Endothelial cell of umbilical vein (primary cell): ENCODE results near the gene NCOA6. TPM values are rescaled to one million over a fixed set of nuclear protein-coding genes. Genes with fewer than 3 reads are reported as not detected.

Experiments
- BruUV-seq: library from RNA; stranded (reverse); fragments of 400-500 nt; replicated peaks from 2 replicates; lab custom pipeline; 2021; lab: Mats Ljungman, UMichigan
- CTCF ChIA-PET: fragments of 300-600, 350-600 bp; sonication (Branson Sonifier 250); formaldehyde crosslinking; loops from one replicate; lab custom pipeline; 2021; ENCODE audit warnings: antibody characterized with exemption, inconsistent platforms; lab: Charles Lee
- POLR2A ChIA-PET: fragments of 300-600, 350-600 bp; sonication (Branson Sonifier 250); formaldehyde crosslinking; loops from one replicate; lab custom pipeline; 2021; ENCODE audit warnings: antibody characterized with exemption, inconsistent platforms; lab: Charles Lee
- DNase-seq: peaks from one replicate; pipeline ENCODE4 v3.0.0-alpha.2; 2011; ENCODE audit warnings: low read depth, low spot score
- FAIRE-seq: peaks from 2 replicates; lab custom pipeline; 2011; peaks lifted over from hg19 to GRCh38; lab: Jason Lieb, UNC
- H2AFZ ChIP-seq: 2 replicates; pipeline ENCODE4 v1.6.0; 2012; ENCODE audit warnings: low read depth, low read length, control low read depth, inconsistent platforms
- H3K27ac ChIP-seq: 2 replicates; pipeline ENCODE4 v1.5.1; 2011; ENCODE audit warnings: low read depth, mild to moderate bottlenecking, control low read depth, low read length, moderate library complexity; ENCODE audit not compliant: insufficient read depth
- H3K27me3 ChIP-seq, 2 experiments: 2 replicates each; pipeline versions ENCODE4 v1.6.0 to v1.6.1; 2011; ENCODE audit warnings: low read length in 2 of 2, mixed read lengths in 1 of 2; ENCODE audit not compliant: control insufficient read depth in 2 of 2, insufficient read depth in 2 of 2
- H3K36me3 ChIP-seq, 2 experiments: 2 replicates in 1 of 2; 3 replicates in 1 of 2; pipeline ENCODE4 v1.5.1; 2011; ENCODE audit warnings: low read length in 2 of 2, mild to moderate bottlenecking in 1 of 2, moderate library complexity in 1 of 2; ENCODE audit not compliant: control insufficient read depth in 2 of 2, insufficient read depth in 2 of 2; ENCODE audit errors: extremely low read depth in 1 of 2
- H3K4me1 ChIP-seq: 3 replicates; pipeline ENCODE4 v1.5.1; 2011; ENCODE audit warnings: mild to moderate bottlenecking, low read length; ENCODE audit not compliant: control insufficient read depth, insufficient read depth; ENCODE audit errors: extremely low read depth
- H3K4me2 ChIP-seq: 2 replicates; pipeline ENCODE4 v1.6.1; 2011; ENCODE audit warnings: low read length, control low read depth, mixed read lengths; ENCODE audit not compliant: insufficient read depth
- H3K4me3 ChIP-seq, 3 experiments: fragments of 200-600 bp in 1 of 3; sonication (generic), shearing (Covaris generic) in 1 of 3; replicated peaks in 1 of 3; 2 replicates each; pipeline ENCODE4 v1.5.1; 2011 to 2016; ENCODE audit warnings: control low read depth in 3 of 3, low read length in 3 of 3, mild to moderate bottlenecking in 2 of 3, inconsistent platforms in 1 of 3, low read depth in 1 of 3, moderate library complexity in 1 of 3; ENCODE audit not compliant: insufficient read depth in 1 of 3
- H3K79me2 ChIP-seq: 2 replicates; pipeline ENCODE4 v1.6.0; 2012; ENCODE audit warnings: low read length, inconsistent platforms; ENCODE audit not compliant: control insufficient read depth, insufficient read depth
- H3K9ac ChIP-seq: replicated peaks from 2 replicates; pipeline ENCODE3; 2011; ENCODE audit warnings: low read length, control low read depth; ENCODE audit not compliant: insufficient read depth; ENCODE audit errors: extremely low read depth
- H3K9me1 ChIP-seq: replicated peaks from 3 replicates; pipeline ENCODE4 v1.6.0; 2011; ENCODE audit warnings: mild to moderate bottlenecking, low read length; ENCODE audit not compliant: control insufficient read depth, insufficient read depth; ENCODE audit errors: extremely low read depth
- H3K9me3 ChIP-seq: replicated peaks from 2 replicates; pipeline ENCODE4 v1.5.1; 2012; ENCODE audit warnings: low read length, inconsistent platforms; ENCODE audit not compliant: control insufficient read depth, insufficient read depth
- H4K20me1 ChIP-seq: replicated peaks from 2 replicates; pipeline ENCODE3; 2011; ENCODE audit warnings: mild to moderate bottlenecking, low read length; ENCODE audit not compliant: control insufficient read depth, insufficient read depth; ENCODE audit errors: extremely low read depth
- CTCF ChIP-seq, 2 donors: IDR thresholded peaks; 1 replicate in 1 of 2; 2 replicates in 1 of 2; pipeline ENCODE4 v1.5.1; 2011; ENCODE audit warnings: low read length in 2 of 2, mild to moderate bottlenecking in 2 of 2, moderate library complexity in 2 of 2, control low read depth in 1 of 2, inconsistent platforms in 1 of 2, low read depth in 1 of 2; ENCODE audit not compliant: insufficient read depth in 1 of 2; ENCODE audit errors: extremely low read depth in 1 of 2
- EZH2 ChIP-seq: IDR thresholded peaks from 2 replicates; pipeline ENCODE4 v1.6.1; 2012; ENCODE audit warnings: borderline replicate concordance, low read depth, mild to moderate bottlenecking, moderate library complexity, low read length, inconsistent platforms; ENCODE audit not compliant: severe bottlenecking
- FOS ChIP-seq: IDR thresholded peaks from 2 replicates; pipeline ENCODE4 v1.6.1; 2011; ENCODE audit warnings: mild to moderate bottlenecking, low read length, moderate library complexity, borderline replicate concordance; ENCODE audit not compliant: insufficient read depth
- GATA2 ChIP-seq: IDR thresholded peaks from 2 replicates; pipeline ENCODE4 v1.7.0; 2011; ENCODE audit warnings: low read depth, mild to moderate bottlenecking, moderate library complexity, mixed read lengths, low read length; ENCODE audit not compliant: insufficient read length, insufficient read depth
- JUN ChIP-seq: IDR thresholded peaks from 2 replicates; pipeline ENCODE4 v1.6.1; 2011; ENCODE audit warnings: borderline replicate concordance, low read depth; ENCODE audit not compliant: insufficient read length, insufficient read depth
- MAX ChIP-seq: IDR thresholded peaks from 2 replicates; pipeline ENCODE4 v1.6.1; 2011; ENCODE audit not compliant: insufficient read depth, insufficient read length
- MYC ChIP-seq: IDR thresholded peaks from one replicate; pipeline ENCODE4 v1.6.1; 2011; ENCODE audit warnings: mild to moderate bottlenecking, low read depth, low read length
- POLR2A ChIP-seq: IDR thresholded peaks from 2 replicates; pipeline ENCODE4 v1.6.1; 2012; ENCODE audit warnings: low read depth, mild to moderate bottlenecking, control low read depth, low read length
- POLR2AphosphoS5 ChIP-seq: IDR thresholded peaks from 2 replicates; pipeline ENCODE4 v1.6.1; 2012; ENCODE audit warnings: low read depth, mild to moderate bottlenecking, control low read depth, low read length, moderate library complexity; ENCODE audit not compliant: insufficient read depth
- dilution Hi-C: fragments of 300-500 bp; cut with MboI; formaldehyde crosslinking; loops from one replicate; pipeline ENCODE4 v1.15.0; 2019; ENCODE audit warnings: low sequenced_read_pairs; ENCODE audit not compliant: extremely low pct_ligation_motif_present
- intact Hi-C: fragments of 100-400 bp; cut with micrococcal nuclease; formaldehyde crosslinking; loops from one replicate; pipeline ENCODE4 v1.10.0; 2022
- polyA plus RNA-seq, 4 experiments: library from polyadenylated mRNA; depleted of rRNA in 3 of 4; stranded (reverse) in 3 of 4; unstranded in 1 of 4; fragments of >200 nt; gene quantifications; 2 replicates each; pipeline versions ENCODE4 v1.2.1 to v1.2.3, GENCODE V29; 2011 to 2012; ENCODE audit warnings: missing spikeins in 1 of 4
- total RNA-seq: library from RNA; stranded (reverse); gene quantifications from 2 replicates; pipeline ENCODE4 v1.2.3, GENCODE V29; 2021

NCOA6 gene
- total and polyA plus RNA-seq, 2 donors (not counting 3 experiments of a cell fraction or from before 2014, with no cell fraction given) = 16.9 to 26.7 TPM

- FAIRE-seq (no peak), DNase-seq (no peak)
- Histone ChIP-seq H3K9me3 (no peaks in the 10 kb centered on the region), H3K36me3 (no peaks in the 10 kb centered on the region), H3K27ac (peak overlapping the region; percentile 88), H3K4me2 (peak overlapping the region; percentile 62), H3K9ac (peak overlapping the region; percentile 97), H2AFZ (peak overlapping the region; percentile 35), H4K20me1 (no peaks in the 10 kb centered on the region), H3K4me3 (peak overlapping the region; percentile 50 to 79 (median 60)), H3K27me3 (no peaks in the 10 kb centered on the region), H3K79me2 (no peaks in the 10 kb centered on the region), H3K4me1 (peaks cover 16% of the 10 kb centered on the region), H3K9me1 (no peaks in the 10 kb centered on the region)
- BruUV-seq = TSS peak; percentile 54
- intact Hi-C loops (no loop called here), dilution Hi-C loops (no loop called here)
- TF ChIP-seq MAX (no peak), CTCF (IDR thresholded peaks at IDR 0.05; ENCODE audit: extremely low read depth in 1 of 2, insufficient read depth in 1 of 2, low read depth in 1 of 2, low read length in 2 of 2) (no peak), POLR2AphosphoS5 (no peak), GATA2 (no peak), EZH2 (no peak), JUN (no peak), MYC (no peak), FOS (no peak), POLR2A (no peak)
- ChIA-PET CTCF (interaction anchor here (2.3 kb wide), 2 partner anchors 8 to 65 kb away, joined by 7 read pairs; no protein-coding TSS in a partner anchor), POLR2A (interaction anchor here (1.1 kb wide), 1 partner anchor 122 kb away, joined by 7 read pairs; no protein-coding TSS in a partner anchor)
Observed at GRCh38 chr20:34705008-34705396, 120.4 kb downstream of the NCOA6 start.
